HCT116 (cell line): ENCODE results near the gene ROBO1. TPM values are rescaled to one million over a fixed set of nuclear protein-coding genes. Genes with fewer than 3 reads are reported as not detected.

Source experiments
- ATAC-seq: fragments of 200-7000 bp; cut with Tn5 transposase; 2 replicates; pipeline ENCODE4 v1.9.1; 2020; ENCODE audit warnings: mild to moderate bottlenecking, moderate library complexity
- BruUV-seq: library from RNA; stranded (reverse); fragments of 400-500 nt; replicated peaks from 2 replicates; lab custom pipeline; 2021; lab: Mats Ljungman, UMichigan
- CTCF ChIA-PET: fragments of 300-600 bp; sonication (Branson Sonifier 250); formaldehyde crosslinking; loops from one replicate; lab custom pipeline; 2021; ENCODE audit warnings: antibody characterized with exemption; lab: Charles Lee
- POLR2A ChIA-PET: fragments of 300-600, 350-600 bp; sonication (Branson Sonifier 250); formaldehyde crosslinking; loops from one replicate; lab custom pipeline; 2021; ENCODE audit warnings: antibody characterized with exemption; lab: Charles Lee
- RAD21 ChIA-PET, 2 experiments: fragments of 300-600 bp; sonication (Branson Sonifier 250); formaldehyde crosslinking; loops; one replicate each; lab custom pipeline; 2023; ENCODE audit warnings: low total read pairs in 2 of 2; ENCODE audit not compliant: uncharacterized antibody in 2 of 2, unreplicated experiment in 2 of 2, low non-redundant PET in 1 of 2; lab: Charles Lee
- DNase-seq: peaks from one replicate; pipeline ENCODE4 v3.0.0-alpha.2; 2010; ENCODE audit warnings: low read depth, low spot score
- H2AFZ ChIP-seq: fragments of 200-600 bp; shearing (Covaris generic), sonication (generic); 2 replicates; pipeline ENCODE4 v1.6.1; 2017; ENCODE audit warnings: low read depth, mixed run types, mixed read lengths, antibody characterized with exemption, low read length; ENCODE audit not compliant: poor library complexity, severe bottlenecking
- H3K27ac ChIP-seq: 2 replicates; pipeline ENCODE4 v1.5.1; 2012; ENCODE audit warnings: low read depth, low read length
- H3K27me3 ChIP-seq: fragments of 200-600 bp; sonication (generic); 2 replicates; pipeline ENCODE4 v1.6.1; 2016; ENCODE audit warnings: mixed run types, low read length, mixed read lengths; ENCODE audit not compliant: insufficient read depth
- H3K36me3 ChIP-seq, 2 experiments: fragments of 200-500 bp in 1 of 2; fragments of 200-600 bp in 1 of 2; sonication (Bioruptor generic) in 1 of 2; sonication (generic) in 1 of 2; 2 replicates each; pipeline versions ENCODE4 v1.5.1 to v1.6.1; 2014 to 2016; ENCODE audit warnings: low read length in 2 of 2, inconsistent platforms in 1 of 2, mixed read lengths in 1 of 2, mixed run types in 1 of 2; ENCODE audit not compliant: insufficient read depth in 2 of 2, control insufficient read depth in 1 of 2
- H3K4me1 ChIP-seq, 2 experiments: fragments of 200-600 bp in 1 of 2; sonication (generic) in 1 of 2; 2 replicates each; pipeline versions ENCODE4 v1.5.1 to v1.6.1; 2012 to 2017; ENCODE audit warnings: low read length in 2 of 2, inconsistent platforms in 1 of 2, mild to moderate bottlenecking in 1 of 2, mixed read lengths in 1 of 2, mixed run types in 1 of 2, moderate library complexity in 1 of 2; ENCODE audit not compliant: insufficient read depth in 2 of 2, control insufficient read depth in 1 of 2
- H3K4me2 ChIP-seq: fragments of 200-600 bp; sonication (generic); 2 replicates; pipeline ENCODE4 v1.6.1; 2017; ENCODE audit warnings: mixed run types, low read length, mixed read lengths
- H3K4me3 ChIP-seq, 2 experiments: fragments of 200-600 bp in 1 of 2; sonication (generic) in 1 of 2; replicated peaks in 1 of 2; 2 replicates each; pipeline ENCODE4 v1.5.1; 2011 to 2016; ENCODE audit warnings: low read length in 2 of 2, control low read depth in 1 of 2, low read depth in 1 of 2, mild to moderate bottlenecking in 1 of 2, mixed read lengths in 1 of 2, mixed run types in 1 of 2
- H3K79me2 ChIP-seq: fragments of 200-600 bp; sonication (generic); 2 replicates; pipeline ENCODE4 v1.6.1; 2017; ENCODE audit warnings: mild to moderate bottlenecking, mixed run types, low read length, moderate library complexity, mixed read lengths; ENCODE audit not compliant: insufficient read depth
- H3K9ac ChIP-seq: fragments of 200-600 bp; sonication (generic); 2 replicates; pipeline ENCODE4 v1.6.1; 2016; ENCODE audit warnings: low read length, mixed read lengths
- H3K9me2 ChIP-seq: fragments of 200-600 bp; sonication (generic), shearing (Covaris generic); 2 replicates; pipeline ENCODE4 v1.6.1; 2017; ENCODE audit warnings: mixed run types, mild to moderate bottlenecking, moderate library complexity; ENCODE audit not compliant: insufficient read depth
- H3K9me3 ChIP-seq, 2 experiments: fragments of 200-500 bp in 1 of 2; fragments of 200-600 bp in 1 of 2; sonication (Bioruptor generic) in 1 of 2; sonication (generic) in 1 of 2; 2 replicates each; pipeline ENCODE4 v1.6.1; 2014 to 2017; ENCODE audit warnings: low read length in 2 of 2, mixed read lengths in 2 of 2, inconsistent platforms in 1 of 2, low read depth in 1 of 2, mild to moderate bottlenecking in 1 of 2, mixed run types in 1 of 2, moderate library complexity in 1 of 2; ENCODE audit not compliant: control insufficient read depth in 1 of 2, insufficient read depth in 1 of 2
- H4K20me1 ChIP-seq: fragments of 200-600 bp; sonication (generic), shearing (Covaris generic); 2 replicates; pipeline ENCODE4 v1.6.1; 2017; ENCODE audit warnings: mixed run types, mild to moderate bottlenecking, moderate library complexity; ENCODE audit not compliant: insufficient read depth
- CBX3 ChIP-seq: IDR thresholded peaks from 2 replicates; pipeline ENCODE4 v1.6.1; 2012; ENCODE audit warnings: low read depth
- CEBPB ChIP-seq: IDR thresholded peaks from 2 replicates; pipeline ENCODE4 v1.6.1; 2012; ENCODE audit warnings: low read depth
- EZH2 ChIP-seq: fragments of 200-600 bp; sonication (generic); IDR thresholded peaks from 2 replicates; pipeline ENCODE4 v1.6.1; 2017; ENCODE audit warnings: antibody characterized with exemption, mixed run types
- EZH2phosphoT487 ChIP-seq: fragments of 200-600 bp; IDR thresholded peaks from 2 replicates; pipeline ENCODE4 v1.6.1; 2018; ENCODE audit warnings: antibody characterized with exemption, borderline replicate concordance
- JUND ChIP-seq: IDR thresholded peaks from 2 replicates; pipeline ENCODE4 v1.6.1; 2012
- POLR2AphosphoS5 ChIP-seq: IDR thresholded peaks from 2 replicates; pipeline ENCODE4 v1.6.1; 2011; ENCODE audit warnings: mild to moderate bottlenecking, low read depth, low read length, moderate library complexity
- REST ChIP-seq: IDR thresholded peaks from 2 replicates; pipeline ENCODE4 v1.6.1; 2012; ENCODE audit warnings: low read depth
- SRF ChIP-seq: IDR thresholded peaks from 2 replicates; pipeline ENCODE4 v1.6.1; 2012; ENCODE audit warnings: low read depth
- TCF7L2 ChIP-seq: IDR thresholded peaks from 2 replicates; pipeline ENCODE4 v1.7.0; 2011; ENCODE audit warnings: borderline replicate concordance, inconsistent platforms; ENCODE audit not compliant: insufficient read depth, insufficient read length; ENCODE audit errors: extremely low read depth
- YY1 ChIP-seq: IDR thresholded peaks from 2 replicates; pipeline ENCODE4 v1.6.1; 2011; ENCODE audit warnings: low read length, low read depth, moderate library complexity, mild to moderate bottlenecking; ENCODE audit not compliant: insufficient replicate concordance; ENCODE audit errors: extremely low read depth
- ZNF274 ChIP-seq: fragments of 200-500 bp; sonication (Bioruptor generic); IDR thresholded peaks from 2 replicates; pipeline ENCODE4 v1.6.1; 2014; ENCODE audit warnings: mild to moderate bottlenecking, low read depth, low read length, inconsistent platforms
- intact Hi-C: fragments of 100-400 bp; cut with micrococcal nuclease; formaldehyde crosslinking; loops from 2 replicates; pipeline ENCODE4 v1.10.0; 2022
- total RNA-seq: library from RNA; stranded (reverse); gene quantifications from one replicate; pipeline ENCODE4 v1.2.1, GENCODE V29; 2021; ENCODE audit not compliant: unreplicated experiment
- TF ChIP-seq, protein P1 (sequence below): IDR thresholded peaks from 2 replicates; pipeline ENCODE4 v1.6.1; 2012
- TF ChIP-seq, protein P2 (sequence below), 3 experiments: fragments of 200-600 bp in 1 of 3; sonication (generic) in 1 of 3; IDR thresholded peaks in 2 of 3; conservative IDR thresholded peaks in 1 of 3; 2 replicates each; pipeline ENCODE4 v1.5.1; 2012 to 2017; ENCODE audit warnings: low read depth in 2 of 3, low read length in 2 of 3, antibody characterized with exemption in 1 of 3, borderline replicate concordance in 1 of 3, control low read depth in 1 of 3, mild to moderate bottlenecking in 1 of 3, mixed read lengths in 1 of 3, mixed run types in 1 of 3, moderate library complexity in 1 of 3; ENCODE audit not compliant: insufficient read depth in 1 of 3
- TF ChIP-seq, protein P3 (sequence below): IDR thresholded peaks from 2 replicates; pipeline ENCODE4 v1.6.1; 2012

ROBO1 gene
- total RNA-seq, 1 experiment from 2014 or later = 0.27 TPM

GRCh38 chr3:78937475-78937874 lies 830.3 kb downstream of the ROBO1 start:
- RAD21 ChIA-PET = no interaction called here
- H4K20me1 ChIP-seq = no peaks in the 10 kb centered on the region
- no peak for DNase-seq
- H3K9me2 ChIP-seq = no peaks in the 10 kb centered on the region
- no peak overlapping the region for H3K27ac ChIP-seq
- H3K4me1 ChIP-seq = no peaks in the 10 kb centered on the region
- no TSS peak for BruUV-seq
- intact Hi-C loops = no loop called here
- H2AFZ ChIP-seq = no peak overlapping the region
- no peaks in the 10 kb centered on the region for H3K79me2 ChIP-seq
- peaks cover 3 to 10% of the 10 kb centered on the region in 2 experiments; a peak in 3 of 4 replicates for H3K9me3 ChIP-seq
- no peak overlapping the region for H3K4me2 ChIP-seq
- no peak for TF ChIP-seq CBX3
- TF ChIP-seq EZH2phosphoT487 = no peak
- TF ChIP-seq TCF7L2 = no peak
- no peak for TF ChIP-seq YY1
- no peak for TF ChIP-seq EZH2
- TF ChIP-seq, protein P1, sequence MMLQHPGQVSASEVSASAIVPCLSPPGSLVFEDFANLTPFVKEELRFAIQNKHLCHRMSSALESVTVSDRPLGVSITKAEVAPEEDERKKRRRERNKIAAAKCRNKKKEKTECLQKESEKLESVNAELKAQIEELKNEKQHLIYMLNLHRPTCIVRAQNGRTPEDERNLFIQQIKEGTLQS = no peak
- TF ChIP-seq SRF = no peak
- no peak for TF ChIP-seq CEBPB
- TF ChIP-seq, all 23 proteins: peak for 0
- Histone ChIP-seq H3K36me3 (no peaks in the 10 kb centered on the region), H3K4me3 (no peak overlapping the region), H3K27me3 (no peaks in the 10 kb centered on the region), H3K9ac (no peak overlapping the region)
- no peak for ATAC-seq
- ChIA-PET POLR2A (no interaction called here), CTCF (no interaction called here)

DNA sequence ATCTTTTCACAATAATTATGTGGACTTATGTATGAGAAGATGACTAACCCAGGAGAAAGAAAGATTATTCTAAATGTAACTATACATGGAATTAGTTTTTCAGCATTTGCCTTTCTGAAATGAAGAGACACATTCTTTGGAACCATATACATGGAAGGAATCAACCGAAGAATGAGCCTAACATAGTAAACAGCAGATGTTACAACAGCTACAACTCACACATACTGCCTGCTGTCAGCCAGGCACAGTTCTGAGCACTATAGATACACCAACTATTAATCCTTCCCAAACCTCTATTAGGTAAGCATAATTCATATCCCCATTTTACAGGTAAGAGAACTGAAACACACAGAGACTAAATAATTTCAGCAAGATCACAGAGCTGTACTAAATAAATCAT lies 840.0 kb downstream of the ROBO1 start:
- intact Hi-C loops = no loop called here
- H3K27me3 ChIP-seq = no peaks in the 10 kb centered on the region
- H2AFZ ChIP-seq = no peak overlapping the region
- ChIA-PET CTCF (no interaction called here), POLR2A (no interaction called here), RAD21 (no interaction called here)
- no peaks in the 10 kb centered on the region for H4K20me1 ChIP-seq
- BruUV-seq = no TSS peak
- ATAC-seq (no peak), DNase-seq (no peak)
- no peaks in the 10 kb centered on the region for H3K4me1 ChIP-seq
- no peak overlapping the region for H3K4me2 ChIP-seq
- no peaks in the 10 kb centered on the region for H3K9me2 ChIP-seq
- no peak overlapping the region for H3K9ac ChIP-seq
- H3K27ac ChIP-seq = no peak overlapping the region
- no peaks in the 10 kb centered on the region for H3K79me2 ChIP-seq
- H3K4me3 ChIP-seq = no peak overlapping the region
- peaks cover 12 to 17% of the 10 kb centered on the region in 2 experiments; a peak in 3 of 4 replicates for H3K9me3 ChIP-seq
- no peaks in the 10 kb centered on the region for H3K36me3 ChIP-seq
- no peak for TF ChIP-seq POLR2AphosphoS5
- no peak for TF ChIP-seq JUND
- TF ChIP-seq EZH2 = no peak
- TF ChIP-seq, protein P2, sequence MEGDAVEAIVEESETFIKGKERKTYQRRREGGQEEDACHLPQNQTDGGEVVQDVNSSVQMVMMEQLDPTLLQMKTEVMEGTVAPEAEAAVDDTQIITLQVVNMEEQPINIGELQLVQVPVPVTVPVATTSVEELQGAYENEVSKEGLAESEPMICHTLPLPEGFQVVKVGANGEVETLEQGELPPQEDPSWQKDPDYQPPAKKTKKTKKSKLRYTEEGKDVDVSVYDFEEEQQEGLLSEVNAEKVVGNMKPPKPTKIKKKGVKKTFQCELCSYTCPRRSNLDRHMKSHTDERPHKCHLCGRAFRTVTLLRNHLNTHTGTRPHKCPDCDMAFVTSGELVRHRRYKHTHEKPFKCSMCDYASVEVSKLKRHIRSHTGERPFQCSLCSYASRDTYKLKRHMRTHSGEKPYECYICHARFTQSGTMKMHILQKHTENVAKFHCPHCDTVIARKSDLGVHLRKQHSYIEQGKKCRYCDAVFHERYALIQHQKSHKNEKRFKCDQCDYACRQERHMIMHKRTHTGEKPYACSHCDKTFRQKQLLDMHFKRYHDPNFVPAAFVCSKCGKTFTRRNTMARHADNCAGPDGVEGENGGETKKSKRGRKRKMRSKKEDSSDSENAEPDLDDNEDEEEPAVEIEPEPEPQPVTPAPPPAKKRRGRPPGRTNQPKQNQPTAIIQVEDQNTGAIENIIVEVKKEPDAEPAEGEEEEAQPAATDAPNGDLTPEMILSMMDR (IDR thresholded peaks at IDR 0.05 in 2 of 3, conservative IDR thresholded peaks at IDR 0.05 in 1 of 3; ENCODE audit: borderline replicate concordance in 1 of 3, insufficient read depth in 1 of 3, low read depth in 2 of 3, low read length in 2 of 3) = no peak
- TF ChIP-seq, protein P3, sequence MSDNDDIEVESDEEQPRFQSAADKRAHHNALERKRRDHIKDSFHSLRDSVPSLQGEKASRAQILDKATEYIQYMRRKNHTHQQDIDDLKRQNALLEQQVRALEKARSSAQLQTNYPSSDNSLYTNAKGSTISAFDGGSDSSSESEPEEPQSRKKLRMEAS = no peak
- TF ChIP-seq ZNF274 = no peak
- no peak for TF ChIP-seq REST
